ENCODE data around the gene CD180.

DNA sequence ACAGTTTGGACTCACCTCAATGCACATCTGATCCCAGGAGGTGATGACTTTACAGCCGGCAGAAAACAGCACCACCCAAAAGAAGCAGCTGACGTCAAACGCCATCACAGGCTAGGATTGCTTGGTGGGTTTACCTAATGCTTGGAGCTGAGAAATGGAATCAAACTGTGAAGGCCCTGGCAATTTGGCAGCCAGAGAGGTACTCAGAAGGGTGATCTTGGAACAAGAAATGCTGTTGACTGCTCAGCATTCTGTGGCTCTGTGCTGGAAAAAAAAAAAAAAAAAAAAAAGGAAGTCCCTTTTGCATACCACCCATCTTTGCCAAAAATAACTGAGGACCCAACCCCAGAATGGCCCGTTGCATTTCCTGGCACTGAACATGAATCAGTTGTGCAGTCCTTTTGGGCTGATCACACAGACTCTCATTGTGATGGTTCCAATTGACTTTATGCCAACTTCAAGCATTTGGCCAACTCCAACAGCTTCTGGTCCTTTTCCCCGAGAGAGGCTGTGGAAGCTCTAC is at the start of gene CD180:
- TF ChIP-seq, protein P1, sequence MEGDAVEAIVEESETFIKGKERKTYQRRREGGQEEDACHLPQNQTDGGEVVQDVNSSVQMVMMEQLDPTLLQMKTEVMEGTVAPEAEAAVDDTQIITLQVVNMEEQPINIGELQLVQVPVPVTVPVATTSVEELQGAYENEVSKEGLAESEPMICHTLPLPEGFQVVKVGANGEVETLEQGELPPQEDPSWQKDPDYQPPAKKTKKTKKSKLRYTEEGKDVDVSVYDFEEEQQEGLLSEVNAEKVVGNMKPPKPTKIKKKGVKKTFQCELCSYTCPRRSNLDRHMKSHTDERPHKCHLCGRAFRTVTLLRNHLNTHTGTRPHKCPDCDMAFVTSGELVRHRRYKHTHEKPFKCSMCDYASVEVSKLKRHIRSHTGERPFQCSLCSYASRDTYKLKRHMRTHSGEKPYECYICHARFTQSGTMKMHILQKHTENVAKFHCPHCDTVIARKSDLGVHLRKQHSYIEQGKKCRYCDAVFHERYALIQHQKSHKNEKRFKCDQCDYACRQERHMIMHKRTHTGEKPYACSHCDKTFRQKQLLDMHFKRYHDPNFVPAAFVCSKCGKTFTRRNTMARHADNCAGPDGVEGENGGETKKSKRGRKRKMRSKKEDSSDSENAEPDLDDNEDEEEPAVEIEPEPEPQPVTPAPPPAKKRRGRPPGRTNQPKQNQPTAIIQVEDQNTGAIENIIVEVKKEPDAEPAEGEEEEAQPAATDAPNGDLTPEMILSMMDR (IDR thresholded peaks at IDR 0.05; ENCODE audit: insufficient read depth, low read length): no peak
- no peak for TF ChIP-seq POLR2AphosphoS5 (IDR thresholded peaks at IDR 0.05; ENCODE audit: low read depth)
- TF ChIP-seq, protein P2, sequence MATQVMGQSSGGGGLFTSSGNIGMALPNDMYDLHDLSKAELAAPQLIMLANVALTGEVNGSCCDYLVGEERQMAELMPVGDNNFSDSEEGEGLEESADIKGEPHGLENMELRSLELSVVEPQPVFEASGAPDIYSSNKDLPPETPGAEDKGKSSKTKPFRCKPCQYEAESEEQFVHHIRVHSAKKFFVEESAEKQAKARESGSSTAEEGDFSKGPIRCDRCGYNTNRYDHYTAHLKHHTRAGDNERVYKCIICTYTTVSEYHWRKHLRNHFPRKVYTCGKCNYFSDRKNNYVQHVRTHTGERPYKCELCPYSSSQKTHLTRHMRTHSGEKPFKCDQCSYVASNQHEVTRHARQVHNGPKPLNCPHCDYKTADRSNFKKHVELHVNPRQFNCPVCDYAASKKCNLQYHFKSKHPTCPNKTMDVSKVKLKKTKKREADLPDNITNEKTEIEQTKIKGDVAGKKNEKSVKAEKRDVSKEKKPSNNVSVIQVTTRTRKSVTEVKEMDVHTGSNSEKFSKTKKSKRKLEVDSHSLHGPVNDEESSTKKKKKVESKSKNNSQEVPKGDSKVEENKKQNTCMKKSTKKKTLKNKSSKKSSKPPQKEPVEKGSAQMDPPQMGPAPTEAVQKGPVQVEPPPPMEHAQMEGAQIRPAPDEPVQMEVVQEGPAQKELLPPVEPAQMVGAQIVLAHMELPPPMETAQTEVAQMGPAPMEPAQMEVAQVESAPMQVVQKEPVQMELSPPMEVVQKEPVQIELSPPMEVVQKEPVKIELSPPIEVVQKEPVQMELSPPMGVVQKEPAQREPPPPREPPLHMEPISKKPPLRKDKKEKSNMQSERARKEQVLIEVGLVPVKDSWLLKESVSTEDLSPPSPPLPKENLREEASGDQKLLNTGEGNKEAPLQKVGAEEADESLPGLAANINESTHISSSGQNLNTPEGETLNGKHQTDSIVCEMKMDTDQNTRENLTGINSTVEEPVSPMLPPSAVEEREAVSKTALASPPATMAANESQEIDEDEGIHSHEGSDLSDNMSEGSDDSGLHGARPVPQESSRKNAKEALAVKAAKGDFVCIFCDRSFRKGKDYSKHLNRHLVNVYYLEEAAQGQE (IDR thresholded peaks at IDR 0.05; ENCODE audit: insufficient replicate concordance, low read depth): no peak

Measured in HL-60 (cell line).